Sigmoid colon (tissue), 7 donors: ENCODE measurements around the gene AKAP1. TPM values are rescaled to one million over a fixed set of nuclear protein-coding genes. Genes with fewer than 3 reads are reported as not detected.

Experiments used
- DNase-seq: peaks from one replicate; pipeline ENCODE4 v3.0.0-alpha.2; 2019
- H3K27ac ChIP-seq, 4 donors: fragments of 200-600 bp; sonication (generic); one replicate each; pipeline ENCODE4 v1.5.1; 2016 to 2019; ENCODE audit warnings: mild to moderate bottlenecking in 1 of 4
- H3K27me3 ChIP-seq, 3 donors: fragments of 200-600 bp; sonication (generic); one replicate each; pipeline ENCODE4 v1.5.1; 2019; ENCODE audit warnings: mild to moderate bottlenecking in 1 of 3
- H3K36me3 ChIP-seq, 4 donors: fragments of 200-600 bp; sonication (generic); one replicate each; pipeline ENCODE4 v1.5.1; 2016 to 2019
- H3K4me1 ChIP-seq, 4 donors: fragments of 200-600 bp; sonication (generic); one replicate each; pipeline ENCODE4 v1.5.1; 2017 to 2019
- H3K4me3 ChIP-seq, 4 donors: fragments of 200-600 bp; sonication (generic); one replicate each; pipeline ENCODE4 v1.5.1; 2017 to 2019; ENCODE audit warnings: mild to moderate bottlenecking in 2 of 4, moderate library complexity in 1 of 4
- H3K9me3 ChIP-seq, 4 donors: fragments of 200-600 bp in 3 of 4; sonication (generic) in 3 of 4; one replicate each; pipeline versions ENCODE4 v1.5.1 to v1.6.1; 2013 to 2019
- CTCF ChIP-seq, 4 experiments: fragments of 450-650 bp in 3 of 4; fragments of 200-600 bp in 1 of 4; IDR thresholded peaks; one replicate each; pipeline ENCODE4 v1.5.1; 2016 to 2019; ENCODE audit warnings: antibody characterized with exemption in 4 of 4, mild to moderate bottlenecking in 3 of 4, moderate library complexity in 2 of 4
- EP300 ChIP-seq, 4 donors: sonication (generic); formaldehyde crosslinking; IDR thresholded peaks; one replicate each; pipeline ENCODE4 v1.6.1; 2017; ENCODE audit warnings: antibody characterized with exemption in 4 of 4
- POLR2A ChIP-seq, 2 donors: fragments of 450-650 bp; IDR thresholded peaks; one replicate each; pipeline ENCODE4 v1.6.1; 2016; ENCODE audit warnings: antibody characterized with exemption in 2 of 2, mild to moderate bottlenecking in 2 of 2, moderate library complexity in 2 of 2
- POLR2AphosphoS5 ChIP-seq, 4 donors: sonication (generic); formaldehyde crosslinking; IDR thresholded peaks; one replicate each; pipeline ENCODE4 v1.6.1; 2017; ENCODE audit warnings: antibody characterized with exemption in 4 of 4
- WGBS, 2 donors: extraction: QIAGEN DNeasy Blood & Tissue Kit; methylation state at CpG; one replicate each; pipeline ENCODE4 v1.1.7; 2013; 5-methylcytosine and 5-hydroxymethylcytosine counted together
- intact Hi-C: fragments of 100-400 bp; cut with DNase I; formaldehyde crosslinking; loops from one replicate; pipeline ENCODE4 v1.15.1; 2023
- polyA plus RNA-seq, 3 donors: library from polyadenylated mRNA; stranded (reverse); fragments of 200-250 nt; gene quantifications; one replicate each; pipeline ENCODE4 v1.2.3, GENCODE V29; 2013
- total RNA-seq, 4 donors: library from RNA; depleted of rRNA; stranded (reverse); fragments of >200 nt; gene quantifications; one replicate each; pipeline ENCODE4 v1.1.0, GENCODE V29; 2016
- donor health status: healthy with polysubstance abuse.
- donor health status: Bipolar disorder and iron deficiency.
- donor health status: healthy.

The AKAP1 gene
- total and polyA plus RNA-seq, 7 donors, result 12.7 to 126 (median 78.9) TPM

- no peak for TF ChIP-seq POLR2AphosphoS5 (IDR thresholded peaks at IDR 0.05)
- TF ChIP-seq EP300 (IDR thresholded peaks at IDR 0.05), result no peak
- Histone ChIP-seq H3K27ac (peak overlapping the region; percentile 9 to 79 (median 62)), H3K4me1 (peaks cover 0 to 95% (median 80%) of the 10 kb centered on the region in 4 donors), H3K27me3 (no peaks in the 10 kb centered on the region), H3K4me3 (no peak overlapping the region), H3K9me3 (no peaks in the 10 kb centered on the region), H3K36me3 (peaks cover 7 to 38% (median 12%) of the 10 kb centered on the region in 4 donors)
- 17 to 66% methylated on average over 12 of the region's 12 CpGs for WGBS, 2 donors
- no peak for DNase-seq
- intact Hi-C loops, result no loop called here
Measured at GRCh38 chr17:57107498-57108101, 22.6 kb downstream of the AKAP1 start.

GRCh38 chr17:57108671-57109392 is 23.8 kb downstream of the AKAP1 start:
- Histone ChIP-seq H3K9me3 (no peaks in the 10 kb centered on the region), H3K4me1 (peaks cover 0 to 85% (median 72%) of the 10 kb centered on the region in 4 donors), H3K36me3 (peaks cover 7 to 49% (median 20%) of the 10 kb centered on the region in 4 donors), H3K27me3 (no peaks in the 10 kb centered on the region), H3K4me3 (no peak overlapping the region), H3K27ac (peak overlapping the region; percentile 70 to 80 (median 78))
- intact Hi-C loops, result no loop called here
- DNase-seq, result no peak
- WGBS, 2 donors, result 36 to 74% methylated on average over 12 of the region's 12 CpGs
- no peak for TF ChIP-seq POLR2A (IDR thresholded peaks at IDR 0.05)
- no peak for TF ChIP-seq POLR2AphosphoS5 (IDR thresholded peaks at IDR 0.05)
- no peak for TF ChIP-seq EP300 (IDR thresholded peaks at IDR 0.05)
- TF ChIP-seq CTCF (IDR thresholded peaks at IDR 0.05), result no peak

GRCh38 chr17:57109393-57110151 is 24.5 kb downstream of the AKAP1 start:
- intact Hi-C loops, result loop anchor here (5.0 to 10.0 kb wide), 2 partner anchors 107 to 975 kb away; partner anchors contain the start of gene DYNLL2
- WGBS, 2 donors, result 30 to 69% methylated on average over 14 of the region's 14 CpGs
- peaks cover 7 to 57% (median 25%) of the 10 kb centered on the region in 4 donors for H3K36me3 ChIP-seq
- DNase-seq, result peak; percentile 77
- H3K27ac ChIP-seq, result peak overlapping the region; percentile 70 to 80 (median 78)
- no peaks in the 10 kb centered on the region for H3K9me3 ChIP-seq
- TF ChIP-seq CTCF (IDR thresholded peaks at IDR 0.05) (peak in 2 of 4 experiments; percentile 28 to 33), EP300 (IDR thresholded peaks at IDR 0.05) (no peak)
- H3K27me3 ChIP-seq, result no peaks in the 10 kb centered on the region
- peaks cover 0 to 85% (median 71%) of the 10 kb centered on the region in 4 donors for H3K4me1 ChIP-seq
- no peak overlapping the region for H3K4me3 ChIP-seq

GRCh38 chr17:57110152-57110542 is 25.1 kb downstream of the AKAP1 start:
- Histone ChIP-seq H3K4me3 (no peak overlapping the region), H3K27me3 (no peaks in the 10 kb centered on the region), H3K9me3 (no peaks in the 10 kb centered on the region), H3K4me1 (peaks cover 0 to 80% (median 65%) of the 10 kb centered on the region in 4 donors), H3K36me3 (peaks cover 11 to 63% (median 31%) of the 10 kb centered on the region in 4 donors), H3K27ac (peak overlapping the region; percentile 70 to 80 (median 78))
- intact Hi-C loops, result loop anchor here (5.0 to 10.0 kb wide), 2 partner anchors 108 to 975 kb away; partner anchors contain the start of gene DYNLL2
- DNase-seq, result peak; percentile 93
- 46 to 58% methylated on average over 5 of the region's 5 CpGs for WGBS, 2 donors
- TF ChIP-seq POLR2AphosphoS5 (IDR thresholded peaks at IDR 0.05) (peak in 3 of 4 donors; percentile 40 to 48 (median 46)), CTCF (IDR thresholded peaks at IDR 0.05) (peak in 2 of 4 experiments; percentile 5 to 29), EP300 (IDR thresholded peaks at IDR 0.05) (peak in 1 of 4 donors; percentile 29), POLR2A (IDR thresholded peaks at IDR 0.05) (no peak)
